HFFc6 (cell line): ENCODE results near the gene STX8. TPM values are rescaled to one million over a fixed set of nuclear protein-coding genes. Genes with fewer than 3 reads are reported as not detected.
A peak's percentile ranks its signal among the peaks of the same experiment; 100 is the strongest.

ENCODE experiments used
- DNase-seq: peaks from one replicate; pipeline ENCODE4 v3.0.0-alpha.2; 2018
- H3K27ac Mint-ChIP-seq: 2 replicates; pipeline ENCODE4 v1.8.0; 2020; ENCODE audit warnings: mild to moderate bottlenecking, mixed read lengths
- H3K27me3 Mint-ChIP-seq: 2 replicates; pipeline ENCODE4 v1.8.0; 2021; ENCODE audit warnings: mild to moderate bottlenecking, moderate library complexity, mixed read lengths; ENCODE audit not compliant: insufficient read depth
- H3K36me3 Mint-ChIP-seq: 2 replicates; pipeline ENCODE4 v1.8.0; 2021; ENCODE audit warnings: low read depth, mixed read lengths
- H3K4me1 Mint-ChIP-seq: 2 replicates; pipeline ENCODE4 v1.8.0; 2020; ENCODE audit warnings: low read depth, mixed read lengths
- H3K4me3 Mint-ChIP-seq: 2 replicates; pipeline ENCODE4 v1.8.0; 2020; ENCODE audit warnings: mild to moderate bottlenecking, moderate library complexity, mixed read lengths
- H3K9me3 Mint-ChIP-seq: 2 replicates; pipeline ENCODE4 v1.8.0; 2020; ENCODE audit warnings: mild to moderate bottlenecking, mixed read lengths
- total RNA-seq, 6 experiments: library from RNA; stranded (reverse); fragmentation: NEBNext Ultra II Directional; extraction: Animal tissue kit (Norgen Biotek cat#: 25700); gene quantifications; 2 replicates in 1 of 6; 3 replicates in 5 of 6; pipeline ENCODE4 v1.2.3, GENCODE V29; 2021
- TF ChIP-seq, protein P1 (sequence below): fragments of 200-600 bp; sonication (generic); IDR thresholded peaks from 2 replicates; pipeline ENCODE4 v1.5.0; 2021; ENCODE audit warnings: antibody characterized with exemption, mild to moderate bottlenecking

STX8 gene
- total RNA-seq, 6 experiments from 2014 or later = 48.9 to 73.8 (median 60.9) TPM

DNA sequence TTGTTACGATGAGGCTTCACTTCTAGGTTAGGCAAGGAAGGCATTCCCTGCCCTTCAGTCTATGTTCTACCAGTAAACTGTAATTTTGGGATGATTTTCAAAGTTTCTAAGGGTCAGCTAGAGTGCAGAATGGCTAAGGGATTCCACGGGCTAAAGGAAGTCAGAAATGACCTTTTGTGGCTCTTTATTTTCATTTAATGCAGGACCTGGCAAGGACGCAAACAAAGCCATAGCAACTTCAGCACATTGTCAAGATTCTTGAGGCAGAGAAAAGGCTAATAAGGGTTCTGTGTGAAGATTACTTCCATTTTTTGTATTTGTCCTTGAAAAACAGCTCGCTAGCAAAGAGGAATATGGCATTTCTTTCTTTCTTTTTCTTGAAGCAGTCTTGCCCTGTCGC lies 76.6 kb downstream of the STX8 start:
- TF ChIP-seq, protein P1, sequence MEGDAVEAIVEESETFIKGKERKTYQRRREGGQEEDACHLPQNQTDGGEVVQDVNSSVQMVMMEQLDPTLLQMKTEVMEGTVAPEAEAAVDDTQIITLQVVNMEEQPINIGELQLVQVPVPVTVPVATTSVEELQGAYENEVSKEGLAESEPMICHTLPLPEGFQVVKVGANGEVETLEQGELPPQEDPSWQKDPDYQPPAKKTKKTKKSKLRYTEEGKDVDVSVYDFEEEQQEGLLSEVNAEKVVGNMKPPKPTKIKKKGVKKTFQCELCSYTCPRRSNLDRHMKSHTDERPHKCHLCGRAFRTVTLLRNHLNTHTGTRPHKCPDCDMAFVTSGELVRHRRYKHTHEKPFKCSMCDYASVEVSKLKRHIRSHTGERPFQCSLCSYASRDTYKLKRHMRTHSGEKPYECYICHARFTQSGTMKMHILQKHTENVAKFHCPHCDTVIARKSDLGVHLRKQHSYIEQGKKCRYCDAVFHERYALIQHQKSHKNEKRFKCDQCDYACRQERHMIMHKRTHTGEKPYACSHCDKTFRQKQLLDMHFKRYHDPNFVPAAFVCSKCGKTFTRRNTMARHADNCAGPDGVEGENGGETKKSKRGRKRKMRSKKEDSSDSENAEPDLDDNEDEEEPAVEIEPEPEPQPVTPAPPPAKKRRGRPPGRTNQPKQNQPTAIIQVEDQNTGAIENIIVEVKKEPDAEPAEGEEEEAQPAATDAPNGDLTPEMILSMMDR = no peak
- Mint-ChIP-seq H3K9me3 (no peaks in the 10 kb centered on the region), H3K27me3 (no peaks in the 10 kb centered on the region), H3K27ac (no peak overlapping the region), H3K4me1 (no peaks in the 10 kb centered on the region), H3K4me3 (no peak overlapping the region), H3K36me3 (no peaks in the 10 kb centered on the region)
- DNase-seq = no peak

- no peak for DNase-seq
- no peaks in the 10 kb centered on the region for H3K9me3 Mint-ChIP-seq
- H3K27me3 Mint-ChIP-seq = no peaks in the 10 kb centered on the region
- H3K27ac Mint-ChIP-seq = no peak overlapping the region
- H3K4me1 Mint-ChIP-seq = no peaks in the 10 kb centered on the region
- H3K4me3 Mint-ChIP-seq = no peak overlapping the region
- TF ChIP-seq, protein P1 = no peak
- no peaks in the 10 kb centered on the region for H3K36me3 Mint-ChIP-seq
Measured at GRCh38 chr17:9498490-9498889, 77.1 kb downstream of the STX8 start.

DNA sequence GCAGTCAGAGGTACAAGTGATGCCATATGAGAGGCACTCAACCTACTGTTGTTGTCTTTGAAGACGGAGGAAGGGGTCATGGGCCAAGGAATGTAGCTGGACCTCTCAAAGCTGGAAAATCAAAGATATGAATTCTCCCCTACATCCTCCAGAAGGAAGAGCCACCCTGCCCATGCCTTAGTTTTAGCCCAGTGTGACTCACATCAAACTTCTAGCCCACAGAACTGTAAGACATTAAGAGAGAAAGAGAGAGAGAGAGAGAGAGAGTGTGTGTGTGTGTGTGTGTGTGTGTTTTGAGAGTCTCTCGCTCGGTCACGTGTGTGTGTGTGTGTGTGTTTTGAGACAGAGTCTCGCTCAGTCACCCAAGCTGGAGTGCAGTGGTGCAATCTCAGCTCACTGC lies 87.1 kb downstream of the STX8 start:
- TF ChIP-seq, protein P1 = no peak
- Mint-ChIP-seq H3K9me3 (no peaks in the 10 kb centered on the region), H3K4me3 (no peak overlapping the region), H3K36me3 (peaks cover 15% of the 10 kb centered on the region), H3K27ac (no peak overlapping the region), H3K4me1 (peaks cover 15% of the 10 kb centered on the region), H3K27me3 (no peaks in the 10 kb centered on the region)
- DNase-seq = no peak

DNA sequence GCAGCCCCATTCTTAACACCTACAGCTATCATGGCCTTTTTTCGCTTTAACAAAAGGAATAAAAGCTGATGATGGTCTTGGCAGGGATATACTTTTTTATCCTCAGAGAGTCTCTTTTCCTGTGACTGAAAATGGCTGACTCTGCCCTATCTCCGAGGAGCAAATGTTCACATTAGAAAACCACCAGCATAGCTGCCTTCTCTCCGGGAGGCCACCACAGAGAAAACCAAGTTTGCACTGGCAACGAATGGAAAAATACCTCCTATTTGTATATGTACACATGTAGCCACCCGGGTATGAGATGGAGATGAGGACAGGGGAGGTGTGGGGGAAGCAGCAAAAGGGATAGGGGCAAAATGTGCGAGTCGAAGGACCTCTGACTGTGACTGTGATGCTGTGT lies 88.2 kb downstream of the STX8 start:
- peaks cover 13% of the 10 kb centered on the region for H3K36me3 Mint-ChIP-seq
- H3K4me3 Mint-ChIP-seq = no peak overlapping the region
- peaks cover 15% of the 10 kb centered on the region for H3K4me1 Mint-ChIP-seq
- TF ChIP-seq, protein P1 = no peak
- no peak for DNase-seq
- H3K27ac Mint-ChIP-seq = no peak overlapping the region
- no peaks in the 10 kb centered on the region for H3K27me3 Mint-ChIP-seq
- no peaks in the 10 kb centered on the region for H3K9me3 Mint-ChIP-seq

GRCh38 chr17:9484789-9485188 lies 90.8 kb downstream of the STX8 start:
- TF ChIP-seq, protein P1 = no peak
- H3K4me1 Mint-ChIP-seq = peaks cover 15% of the 10 kb centered on the region
- H3K36me3 Mint-ChIP-seq = peaks cover 5% of the 10 kb centered on the region
- peak; percentile 12 for DNase-seq
- no peak overlapping the region for H3K27ac Mint-ChIP-seq
- H3K27me3 Mint-ChIP-seq = no peaks in the 10 kb centered on the region
- no peak overlapping the region for H3K4me3 Mint-ChIP-seq
- no peaks in the 10 kb centered on the region for H3K9me3 Mint-ChIP-seq

DNA sequence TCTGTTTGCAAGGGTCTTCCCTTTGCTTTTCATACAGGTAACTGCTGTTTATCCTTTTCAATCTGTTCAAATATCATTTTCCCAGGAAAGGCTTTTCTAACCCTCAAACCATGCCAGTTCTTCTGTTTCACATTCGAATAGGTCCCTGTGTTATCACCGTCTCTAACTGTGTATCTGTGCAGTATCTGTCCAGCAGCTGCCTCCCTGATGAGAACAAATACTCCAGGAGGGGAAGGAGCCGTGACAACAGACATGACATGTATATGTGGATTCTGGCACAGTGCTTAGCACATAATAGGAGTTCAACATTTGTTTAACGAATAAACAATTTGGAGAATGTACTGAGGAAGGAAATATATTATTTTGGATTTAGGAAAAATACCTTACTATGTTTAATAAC lies 95.7 kb downstream of the STX8 start:
- no peak overlapping the region for H3K27ac Mint-ChIP-seq
- TF ChIP-seq, protein P1 = no peak
- DNase-seq = no peak
- no peaks in the 10 kb centered on the region for H3K9me3 Mint-ChIP-seq
- no peak overlapping the region for H3K4me3 Mint-ChIP-seq
- peaks cover 11% of the 10 kb centered on the region for H3K4me1 Mint-ChIP-seq
- no peaks in the 10 kb centered on the region; the same call in 1 of the 2 replicates for H3K36me3 Mint-ChIP-seq
- no peaks in the 10 kb centered on the region for H3K27me3 Mint-ChIP-seq
